NCI-H82 treated with DMSO at 0.1 percent for 48 hours (cell line): Measurements from ENCODE around the gene CRIM1.

Experiments
- DNase-seq: peaks from one replicate; lab custom pipeline; 2025; ENCODE audit not compliant: unreplicated experiment; lab: John Stamatoyannopoulos, UW

The CRIM1 gene

DNA sequence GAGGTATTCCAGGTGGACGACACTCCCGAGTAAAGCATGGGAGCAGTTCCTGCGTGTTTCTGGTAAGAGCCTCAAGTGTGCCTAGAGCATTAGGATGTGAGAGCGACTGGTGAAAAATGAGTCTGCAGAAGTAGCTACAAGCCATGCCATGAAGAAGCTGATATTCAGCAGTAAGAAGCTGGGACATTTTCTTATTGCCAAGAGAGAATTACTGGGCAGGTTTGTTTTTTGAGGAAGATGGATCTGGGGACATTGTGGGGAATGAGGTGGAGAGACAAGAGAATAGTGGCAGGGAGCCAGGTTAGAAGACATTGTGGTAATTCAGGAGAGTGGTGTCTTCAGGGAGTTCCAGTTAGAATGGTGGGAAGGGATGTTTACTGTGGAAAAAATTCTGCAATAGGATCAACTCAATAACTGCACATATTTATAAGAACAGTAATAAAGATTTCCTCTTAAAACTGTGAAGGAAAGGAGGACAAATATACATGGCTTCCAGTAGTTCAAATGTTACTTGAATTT, 38.2 kb downstream of the CRIM1 start:
- no peak for DNase-seq

DNA sequence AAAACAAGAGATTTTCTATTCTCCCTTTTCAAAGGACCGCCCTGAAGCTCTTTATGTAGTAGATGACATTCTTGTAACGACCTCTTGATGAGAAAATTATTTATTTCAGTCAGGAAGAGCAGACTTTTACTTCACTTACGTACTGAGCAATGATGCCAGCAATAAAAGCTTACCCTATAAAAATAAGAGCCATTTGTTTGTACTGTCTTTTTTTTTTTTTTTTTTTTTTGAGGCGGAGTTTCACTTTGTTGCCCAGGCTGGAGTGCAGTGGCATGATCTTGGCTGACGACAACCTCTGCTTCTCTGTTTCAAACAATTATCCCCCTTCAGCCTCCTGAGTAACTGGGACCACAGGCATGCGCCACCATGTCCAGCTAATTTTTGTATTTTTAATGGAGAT, 39.2 kb downstream of the CRIM1 start:
- no peak for DNase-seq

DNA sequence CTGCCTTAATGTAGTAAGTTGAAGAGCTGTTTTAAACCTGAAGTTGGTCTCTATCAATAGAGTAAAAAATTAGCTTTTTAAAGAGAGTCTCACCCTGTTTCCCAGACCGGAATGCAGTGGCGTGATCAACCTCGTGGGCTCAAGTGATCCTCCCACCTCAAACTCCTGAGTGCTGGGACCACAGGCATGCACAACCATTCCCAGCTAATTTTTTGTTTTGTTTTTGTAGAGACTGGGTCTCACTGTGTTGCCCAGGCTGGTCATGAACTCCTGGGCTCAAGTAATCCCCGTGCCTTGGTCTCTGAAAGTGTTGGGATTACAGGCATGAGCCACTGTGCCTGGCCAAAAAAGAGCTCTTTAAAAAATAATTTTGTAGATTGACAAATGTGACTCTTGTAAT, 40.3 kb downstream of the CRIM1 start:
- DNase-seq, result no peak

DNA sequence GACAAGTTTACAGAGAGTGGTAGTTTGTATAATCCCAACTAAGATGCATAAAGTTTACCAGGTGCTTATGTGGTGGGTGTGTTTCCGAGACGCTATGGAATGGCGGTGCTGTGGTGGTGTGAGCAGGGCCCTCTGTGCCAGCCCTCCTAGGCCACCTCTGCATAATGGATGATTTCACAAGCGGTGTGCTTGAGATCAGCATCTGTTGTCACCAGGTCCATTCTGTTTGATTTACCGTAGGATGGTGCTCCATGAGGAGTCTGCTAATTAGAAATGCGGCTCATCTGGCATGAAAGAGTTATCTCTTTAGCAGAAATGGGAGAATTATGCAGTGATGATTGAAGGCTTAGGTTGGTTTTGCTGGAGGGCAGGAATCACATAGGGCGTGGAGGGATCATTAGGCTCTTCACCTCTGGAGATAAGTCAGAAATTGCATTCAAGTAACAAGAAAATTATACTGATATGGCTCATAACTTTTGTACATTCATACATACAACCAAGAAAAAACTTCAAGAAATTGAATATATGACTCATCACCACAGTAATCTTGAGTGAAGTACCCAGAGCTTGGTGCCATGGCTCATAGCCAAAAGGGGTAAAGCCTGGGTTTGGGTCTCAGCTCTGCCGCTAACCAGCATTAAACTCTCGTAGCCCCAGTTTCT, 41.4 kb downstream of the CRIM1 start:
- DNase-seq, result no peak

DNA sequence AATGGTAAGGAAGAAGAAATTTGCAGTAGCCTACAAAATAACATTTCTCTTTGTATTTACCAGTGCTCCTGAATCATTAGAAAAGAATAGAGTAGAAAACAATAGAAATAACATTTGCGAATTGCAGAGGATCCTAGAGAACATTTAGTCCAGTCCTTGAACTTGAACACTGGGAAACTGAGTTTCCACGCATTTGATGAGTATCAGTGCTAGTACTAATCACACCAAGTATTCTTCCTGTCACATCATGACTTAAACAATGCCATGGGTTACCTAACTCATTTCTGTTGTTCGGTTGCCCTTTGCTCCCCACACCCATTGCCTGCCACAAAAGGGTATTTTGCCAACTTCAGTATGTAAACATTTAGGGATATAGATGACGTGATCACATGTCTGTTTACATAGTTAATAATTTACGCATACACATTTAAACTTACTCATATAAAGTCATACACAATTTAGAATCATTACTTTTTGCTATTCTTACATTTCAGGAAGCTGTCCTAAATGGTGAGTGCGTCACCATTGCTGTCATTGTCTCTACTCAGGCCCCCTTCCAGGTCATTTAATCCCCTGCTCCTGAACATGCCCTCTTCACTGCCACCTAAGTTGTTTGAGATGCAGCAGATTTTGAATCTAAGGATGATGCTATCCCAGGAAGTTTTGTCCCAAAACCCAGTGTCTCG, 42.3 kb downstream of the CRIM1 start:
- no peak for DNase-seq

DNA sequence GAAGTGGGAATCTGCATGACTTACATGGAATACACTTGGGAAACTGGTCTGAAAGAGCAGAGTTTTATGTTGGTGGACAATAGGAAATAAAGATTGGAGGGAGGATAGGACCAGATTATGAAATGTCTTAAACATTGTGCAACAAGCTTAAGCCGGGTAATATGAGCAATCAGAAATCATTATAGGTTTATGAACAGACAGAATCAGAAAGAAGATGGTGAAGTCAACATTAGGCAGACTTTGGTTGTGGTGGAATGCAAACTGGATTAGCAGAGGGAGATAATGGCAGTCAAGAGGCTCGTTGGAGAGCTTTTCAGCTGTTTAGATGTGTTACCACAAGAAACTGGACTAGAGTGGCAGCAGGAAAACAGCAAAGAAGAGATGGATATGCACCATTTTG, 43.5 kb downstream of the CRIM1 start:
- DNase-seq, result no peak

DNA sequence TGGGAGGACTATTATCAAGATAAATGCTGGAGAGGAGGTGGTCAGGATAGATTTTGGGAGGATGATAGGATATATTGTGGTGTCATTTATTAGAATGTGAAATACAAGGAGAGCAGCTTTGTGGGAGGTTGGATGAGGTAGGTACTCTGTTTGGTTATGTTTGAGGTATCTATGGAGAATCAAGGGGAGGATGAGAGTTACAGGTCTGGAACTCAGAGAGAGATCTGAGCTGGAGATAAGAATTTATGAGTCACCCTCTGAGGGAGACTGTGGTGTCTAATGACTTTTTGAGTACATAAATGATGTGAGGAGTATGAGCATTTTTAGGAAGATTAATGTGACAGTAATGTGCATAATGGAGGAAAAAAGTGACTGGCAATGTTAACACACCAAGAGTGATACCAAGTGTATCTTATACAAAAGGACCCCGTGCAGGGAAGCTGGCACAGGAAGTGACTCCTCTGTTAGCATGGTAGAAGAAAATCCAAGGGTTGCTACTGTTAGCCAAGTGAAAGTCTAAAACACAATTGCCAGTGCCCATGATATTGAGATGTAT, 48.2 kb downstream of the CRIM1 start:
- no peak for DNase-seq

DNA sequence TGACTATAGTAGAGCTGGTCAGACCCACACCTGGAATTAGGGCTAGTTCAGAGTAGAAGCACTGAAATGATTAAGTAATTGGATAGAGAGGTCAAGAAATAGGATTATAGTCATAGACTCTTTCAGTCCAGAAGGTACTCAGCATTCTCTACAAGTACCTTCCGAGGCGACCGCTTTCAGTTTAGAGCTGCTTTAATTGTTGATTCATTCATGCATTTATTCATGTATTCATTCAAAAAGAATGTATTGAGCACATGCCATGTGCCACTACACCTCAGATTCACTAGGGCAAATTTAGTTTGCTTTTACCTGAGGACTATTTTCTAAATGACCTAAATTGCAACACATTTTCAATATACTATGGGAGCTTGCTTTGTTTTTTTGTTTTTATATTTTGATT, 48.7 kb downstream of the CRIM1 start:
- peak; percentile 62 for DNase-seq

DNA sequence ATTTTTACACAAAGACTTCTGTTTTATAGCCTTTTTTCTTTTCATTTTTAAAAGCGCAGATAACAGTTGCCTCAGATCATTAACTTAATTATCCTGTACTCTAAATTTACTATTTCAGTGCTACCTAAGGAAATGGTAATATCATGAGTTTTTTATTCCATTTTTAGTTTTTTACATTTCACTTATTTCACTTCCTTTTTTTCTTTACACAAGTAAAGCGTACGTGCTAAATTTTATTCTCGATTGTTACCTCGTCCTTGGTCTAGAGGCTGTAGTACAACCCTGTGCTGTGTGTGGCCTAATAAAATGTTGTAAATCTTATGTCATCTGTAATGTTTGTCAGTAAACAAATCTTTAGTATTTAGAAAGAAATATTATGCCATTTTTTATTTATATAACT, 49.2 kb downstream of the CRIM1 start:
- DNase-seq, result no peak

DNA sequence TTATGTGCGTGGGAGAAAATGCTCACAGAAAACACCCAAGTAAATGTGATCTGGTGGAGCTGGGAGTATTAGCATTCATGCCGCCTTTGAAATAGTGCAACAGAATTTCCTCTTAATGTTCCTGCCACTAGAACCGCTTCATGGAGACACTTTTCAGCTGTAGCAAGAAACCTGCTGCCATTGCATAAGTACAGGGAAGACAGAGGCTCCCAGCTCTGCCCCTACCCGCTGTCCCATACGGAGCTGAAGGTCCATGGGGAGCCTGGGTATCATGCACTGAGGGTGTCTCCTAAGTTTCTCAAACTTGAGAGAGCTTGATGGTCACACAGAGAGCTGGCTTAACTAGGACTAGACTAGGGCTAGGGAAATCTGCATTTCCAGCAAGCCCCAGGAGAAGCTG, 49.6 kb downstream of the CRIM1 start:
- no peak for DNase-seq

DNA sequence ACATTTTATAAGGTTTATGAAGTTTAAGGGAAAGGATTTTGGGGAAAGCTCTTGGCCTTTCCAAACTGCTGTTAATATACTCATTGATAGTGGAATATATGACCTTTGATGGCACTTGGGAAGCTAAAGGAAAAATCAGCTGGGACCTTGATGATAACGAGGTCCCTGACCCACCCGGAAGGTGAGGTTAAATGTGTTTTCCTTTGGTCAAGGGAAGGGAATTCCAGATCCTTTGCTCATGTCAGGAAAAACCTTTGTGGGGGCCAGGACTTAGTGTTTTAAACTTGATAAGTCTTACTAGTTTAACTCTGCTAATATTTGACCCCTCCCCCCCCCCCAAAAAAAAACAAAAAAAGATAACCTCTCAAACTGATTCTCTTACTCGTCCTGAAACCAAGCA, 50.7 kb downstream of the CRIM1 start:
- no peak for DNase-seq

DNA sequence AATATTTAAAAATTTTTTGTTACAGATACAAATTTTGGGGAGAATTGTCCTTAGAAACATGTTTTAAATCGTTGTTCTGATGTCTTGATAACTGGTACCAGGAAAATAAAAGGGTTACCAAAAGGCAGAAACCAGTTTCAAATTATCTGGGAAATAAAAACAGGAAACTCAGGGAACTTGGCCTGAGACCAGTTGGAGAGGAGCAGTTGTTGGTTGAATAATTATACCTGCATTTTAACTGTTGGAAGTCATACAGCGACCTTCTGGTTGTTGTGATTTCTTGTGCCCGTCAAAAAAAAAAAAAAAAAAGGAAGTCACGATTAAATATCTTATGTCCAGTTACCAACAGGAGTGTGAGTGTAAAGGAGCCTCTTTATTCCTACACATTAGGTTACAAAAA, 51.8 kb downstream of the CRIM1 start:
- no peak for DNase-seq

DNA sequence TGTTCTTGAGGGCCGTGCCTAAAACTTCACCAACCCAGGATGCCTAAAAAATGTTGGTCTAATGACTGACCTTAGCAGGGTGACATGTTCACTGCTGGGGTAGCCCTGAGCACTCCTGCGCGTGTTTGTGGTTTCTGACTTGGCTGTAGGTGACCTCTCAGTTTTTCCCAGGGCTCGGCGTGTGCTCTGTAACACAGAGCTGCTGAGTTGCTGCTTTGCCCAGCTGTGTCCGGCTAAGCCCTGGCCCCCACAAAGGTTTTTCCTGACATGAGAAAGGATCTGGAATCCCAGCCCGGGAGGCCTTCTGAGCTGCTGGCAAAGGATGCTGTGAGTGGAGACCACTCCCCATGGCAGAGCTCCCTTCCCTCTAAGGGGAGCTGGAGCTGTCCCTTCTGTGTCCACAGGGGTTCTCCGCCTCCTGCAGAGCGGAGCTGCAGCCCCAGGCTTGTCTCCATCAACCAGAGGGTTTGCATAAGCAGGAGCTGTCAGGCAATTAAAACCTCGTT, 52.7 kb downstream of the CRIM1 start:
- DNase-seq, result no peak

DNA sequence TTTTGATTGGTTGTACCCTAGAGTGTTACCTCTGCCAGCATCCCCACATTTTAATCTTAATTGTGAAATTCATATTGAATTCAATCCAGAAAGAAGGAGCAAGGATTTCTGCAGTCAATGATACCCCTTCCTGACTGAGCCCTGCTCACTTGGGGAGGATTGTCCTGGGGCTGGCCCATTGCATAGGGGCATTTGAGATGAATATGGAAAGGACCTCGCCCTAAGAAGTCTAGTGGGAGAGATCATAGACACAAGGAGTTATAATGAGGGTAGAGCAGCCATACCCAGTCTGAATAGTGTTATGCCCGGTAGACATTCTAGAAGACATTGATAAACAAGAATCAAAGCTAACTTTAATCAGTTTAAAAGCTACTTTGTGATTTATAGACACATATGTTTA, 53.8 kb downstream of the CRIM1 start:
- DNase-seq, result no peak

DNA sequence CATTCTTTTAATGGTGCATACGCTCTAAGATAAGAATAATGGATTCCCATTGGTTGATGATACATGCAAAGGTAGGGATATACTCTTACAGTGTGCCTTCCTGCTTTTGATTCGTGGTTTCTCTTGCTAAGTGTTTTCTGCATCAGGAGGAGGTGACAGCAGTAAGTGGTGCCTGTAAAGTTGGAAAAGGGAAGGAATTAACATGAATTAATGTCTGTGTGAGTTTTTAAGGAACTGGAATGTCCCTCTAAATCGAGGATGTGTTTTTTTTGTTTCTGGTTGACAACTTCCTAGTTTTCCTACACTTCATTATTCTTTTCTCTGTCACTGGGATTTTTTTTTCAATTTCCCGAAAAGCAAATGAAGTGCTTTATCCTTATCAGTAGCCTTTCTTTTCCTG, 54.4 kb downstream of the CRIM1 start:
- no peak for DNase-seq

DNA sequence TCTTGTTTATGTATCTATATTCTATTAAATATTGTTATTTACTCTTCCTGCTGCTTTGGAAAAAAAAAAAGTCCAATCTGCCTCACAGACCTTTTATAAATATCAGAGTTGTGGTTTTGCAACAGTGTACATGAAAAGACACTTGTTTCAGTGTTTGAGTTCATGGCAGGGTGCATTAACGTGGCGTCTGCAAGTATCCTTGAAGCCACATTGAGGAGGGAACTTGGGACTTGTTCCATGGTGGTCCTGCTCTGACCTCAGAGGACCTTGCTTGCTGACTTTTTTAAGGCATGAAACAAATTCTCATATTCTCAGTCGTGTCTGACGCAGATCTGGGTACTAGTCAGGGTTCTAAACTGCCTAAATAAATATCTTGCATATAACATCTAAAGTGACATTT, 55.1 kb downstream of the CRIM1 start:
- DNase-seq, result no peak

DNA sequence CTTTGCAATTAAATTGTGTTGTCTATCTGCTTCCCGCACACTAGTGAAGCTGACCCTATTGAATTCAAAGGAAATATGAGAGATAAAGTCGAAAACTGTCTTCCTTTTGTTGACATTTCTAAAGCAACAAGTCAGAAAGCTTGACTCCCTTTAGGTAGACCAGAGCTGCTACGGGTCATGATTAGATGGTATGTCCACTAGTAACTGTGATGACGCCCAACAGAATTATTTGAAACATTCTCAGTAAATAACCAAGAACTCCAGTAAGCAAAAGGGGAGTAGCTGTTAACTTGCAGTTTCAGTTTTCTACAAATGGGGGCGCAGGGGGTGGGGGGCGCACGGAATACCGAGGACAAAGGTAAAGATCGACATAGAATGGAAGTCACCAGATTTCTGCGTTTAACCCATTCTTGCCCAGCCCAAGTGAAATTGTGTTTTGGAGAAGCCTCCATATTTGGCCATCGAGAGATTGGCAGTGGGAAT, 56.4 kb downstream of the CRIM1 start:
- DNase-seq, result no peak

DNA sequence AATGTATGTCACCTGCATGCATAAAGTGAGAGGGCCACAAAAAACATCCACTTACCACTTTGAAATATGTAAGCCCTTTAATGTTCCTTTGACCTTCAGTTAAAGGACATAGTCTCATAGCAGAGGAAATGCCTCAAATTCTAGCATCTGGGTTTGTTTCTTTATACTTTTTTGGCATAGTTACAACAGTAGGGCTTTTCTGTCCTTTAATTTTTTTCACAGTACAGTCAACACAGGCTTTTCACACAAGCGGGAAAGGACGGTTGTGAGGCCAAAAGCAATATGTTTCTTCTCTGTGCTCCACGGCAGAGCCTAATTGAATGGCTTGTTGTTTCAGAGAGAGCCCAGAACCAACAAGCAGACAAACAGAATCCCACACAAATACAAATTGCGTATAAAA, 57.6 kb downstream of the CRIM1 start:
- DNase-seq, result no peak

DNA sequence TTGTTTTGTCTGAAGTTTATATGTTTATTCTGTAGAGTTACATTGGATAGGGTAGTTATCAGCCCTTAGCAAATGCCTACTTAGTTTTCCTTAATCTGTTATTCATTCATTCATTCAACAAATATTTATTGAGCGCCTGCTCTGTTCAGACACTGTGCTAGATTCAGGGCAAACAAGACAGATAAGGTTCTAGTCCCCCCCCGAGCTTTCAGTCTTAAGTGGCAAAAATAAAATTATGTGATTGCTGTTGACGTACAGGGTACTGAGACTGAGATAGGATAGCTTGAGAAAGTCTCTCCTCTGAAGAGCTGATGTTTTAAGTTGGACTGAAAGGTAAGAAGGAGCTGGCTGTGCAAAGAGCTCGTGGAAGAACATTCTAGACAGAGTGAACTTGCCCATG, 58.7 kb downstream of the CRIM1 start:
- no peak for DNase-seq

DNA sequence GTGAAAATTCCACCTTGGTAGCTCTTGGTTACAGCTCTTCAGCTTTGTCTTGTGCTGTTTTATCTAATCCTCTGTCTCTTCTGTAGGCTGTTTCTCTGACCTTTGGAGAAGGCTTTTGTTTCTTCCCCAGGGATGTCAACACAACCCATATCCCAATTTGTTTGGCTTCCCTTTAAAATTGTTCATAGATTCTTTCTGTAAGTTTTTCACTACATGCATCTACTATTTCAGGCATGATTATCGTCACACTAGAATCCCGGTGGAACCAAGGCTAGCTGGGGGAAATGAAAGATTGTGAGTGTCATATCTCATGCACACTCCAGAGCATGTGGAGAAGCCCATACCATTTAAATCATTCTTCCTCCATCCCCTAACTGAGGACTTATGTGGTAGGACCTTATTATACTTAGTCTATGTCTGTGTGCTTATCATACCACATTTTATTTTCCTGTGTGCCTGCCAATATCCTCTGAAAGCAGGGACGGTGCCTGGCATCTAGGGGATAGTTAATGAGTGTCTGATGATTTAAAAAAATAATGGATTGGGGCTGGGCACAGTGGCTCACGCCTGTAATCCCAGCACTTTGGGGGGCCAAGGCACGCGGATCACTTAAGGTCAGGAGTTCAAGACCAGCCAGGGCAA, 59.9 kb downstream of the CRIM1 start:
- no peak for DNase-seq

DNA sequence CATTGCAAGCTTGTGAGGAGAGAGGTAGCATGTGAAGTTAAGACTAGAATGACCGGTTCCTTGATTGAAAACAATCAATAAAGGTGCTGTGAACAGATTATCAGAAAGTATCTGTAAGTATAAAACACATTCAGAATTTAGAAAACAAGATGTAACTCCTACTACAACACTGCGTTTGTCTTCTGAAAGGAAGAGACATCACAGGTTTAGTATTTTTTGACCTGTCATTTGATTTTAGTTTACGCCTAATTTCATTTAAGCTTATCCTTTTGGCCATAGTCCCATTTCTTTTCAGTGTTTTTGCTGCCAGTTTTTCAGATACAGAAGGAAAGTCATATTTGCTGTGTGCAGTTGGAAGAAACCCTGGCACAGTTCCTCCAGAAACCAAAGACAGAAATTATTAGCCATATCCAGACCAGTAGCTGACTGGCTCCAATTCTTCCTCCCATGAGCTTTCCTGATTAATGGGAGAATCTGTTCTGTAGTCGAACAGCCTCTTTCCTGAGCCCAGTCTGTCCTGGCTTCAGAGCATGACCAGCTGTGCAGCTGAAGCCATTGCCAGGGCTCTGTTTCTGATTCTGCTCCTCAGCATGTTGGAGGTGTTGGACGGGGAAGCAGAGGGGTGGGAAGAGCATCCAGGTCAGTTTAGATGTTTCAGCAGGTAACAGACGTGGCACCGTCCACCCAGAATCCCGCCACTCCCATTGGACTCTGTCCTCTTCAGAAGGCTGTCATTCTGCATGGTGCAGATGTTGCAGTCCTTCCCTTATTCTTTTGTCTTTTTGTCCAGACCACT, 61.0 kb downstream of the CRIM1 start:
- no peak for DNase-seq
